Karpas-422 (cell line): ENCODE data around the gene ALG12. TPM values are rescaled to one million over a fixed set of nuclear protein-coding genes. Genes with fewer than 3 reads are reported as not detected.

Experiments
- DNase-seq: peaks from one replicate; pipeline ENCODE4 v3.0.0-alpha.2; 2015
- H2AFZ ChIP-seq: fragments of 200-600 bp; sonication (generic); 2 replicates; pipeline ENCODE4 v1.6.1; 2014; ENCODE audit warnings: antibody characterized with exemption, low read length, mixed read lengths
- H3K27ac ChIP-seq: fragments of 200-600 bp; sonication (generic); 2 replicates; pipeline ENCODE4 v1.5.1; 2014; ENCODE audit warnings: mild to moderate bottlenecking, low read length, moderate library complexity
- H3K27me3 ChIP-seq: fragments of 200-600 bp; sonication (generic); 2 replicates; pipeline ENCODE4 v1.6.1; 2014; ENCODE audit warnings: low read length, mixed read lengths
- H3K36me3 ChIP-seq: fragments of 200-600 bp; sonication (generic); 2 replicates; pipeline ENCODE4 v1.6.1; 2014; ENCODE audit warnings: low read length, mixed read lengths; ENCODE audit not compliant: insufficient read depth
- H3K4me1 ChIP-seq: fragments of 200-600 bp; sonication (generic); 2 replicates; pipeline ENCODE4 v1.6.1; 2014; ENCODE audit warnings: mild to moderate bottlenecking, low read length, mixed read lengths
- H3K4me2 ChIP-seq: fragments of 200-600 bp; sonication (generic); 2 replicates; pipeline ENCODE4 v1.6.1; 2014; ENCODE audit warnings: low read length, low read depth, mild to moderate bottlenecking; ENCODE audit not compliant: poor library complexity, severe bottlenecking
- H3K4me3 ChIP-seq: fragments of 200-600 bp; sonication (generic); 2 replicates; pipeline ENCODE4 v1.5.1; 2014; ENCODE audit warnings: mild to moderate bottlenecking, antibody characterized with exemption, low read length, mixed read lengths
- H3K79me2 ChIP-seq: fragments of 200-600 bp; sonication (generic); 2 replicates; pipeline ENCODE4 v1.6.1; 2014; ENCODE audit warnings: mild to moderate bottlenecking, low read length, mixed read lengths
- H3K9ac ChIP-seq: fragments of 200-600 bp; sonication (generic); 2 replicates; pipeline ENCODE4 v1.6.0; 2014; ENCODE audit warnings: low read length
- H3K9me2 ChIP-seq: fragments of 200-600 bp; sonication (generic), shearing (Covaris generic); replicated peaks from 2 replicates; pipeline ENCODE4 v1.6.0; 2014; ENCODE audit warnings: mild to moderate bottlenecking, low read length, moderate library complexity; ENCODE audit not compliant: insufficient read depth
- H3K9me3 ChIP-seq: fragments of 300-700, 200-600 bp; sonication (generic); 2 replicates; pipeline ENCODE4 v1.6.1; 2014; ENCODE audit warnings: low read length, mixed read lengths
- H4K20me1 ChIP-seq: fragments of 200-600 bp; sonication (generic); 2 replicates; pipeline ENCODE4 v1.6.1; 2014; ENCODE audit warnings: mild to moderate bottlenecking, antibody characterized with exemption, low read length, low read depth; ENCODE audit not compliant: insufficient read depth
- total RNA-seq: library from RNA; depleted of rRNA; stranded (reverse); fragments of >200 nt; shearing (Covaris generic); gene quantifications from 2 replicates; pipeline ENCODE4 v1.2.3, GENCODE V29; 2014; ENCODE audit warnings: low replicate concordance; rRNA removed

ALG12 gene
- 4.7 and 4.8 TPM in 2 replicates for total RNA-seq

GRCh38 chr22:49917974-49918910 is at the start of gene ALG12, which contains the start of gene CRELD2:
Gene ALG12 (minus strand): TSS chr22:49918438. CDS start chr22:49913765, 4,673 bp downstream.
Gene CRELD2 (plus strand): TSS chr22:49918634. CDS start chr22:49918770, 136 bp downstream.
- Histone ChIP-seq H3K4me1 (peaks cover 18% of the 10 kb centered on the region), H3K27me3 (no peaks in the 10 kb centered on the region), H3K79me2 (peaks cover 14% of the 10 kb centered on the region), H3K4me2 (peak within 1 kb of the TSS; percentile 99), H3K9me3 (no peaks in the 10 kb centered on the region), H3K9me2 (no peaks in the 10 kb centered on the region), H3K36me3 (no peaks in the 10 kb centered on the region), H3K9ac (peak within 1 kb of the TSS; percentile 77), H3K4me3 (peak within 1 kb of the TSS; percentile 96), H3K27ac (0 out of 2 replicates have a peak within 1 kb of the TSS, but pooled peaks have one; percentile 21), H2AFZ (peak within 1 kb of the TSS; percentile 82), H4K20me1 (no peaks in the 10 kb centered on the region)
- peak; percentile 98 for DNase-seq

- H3K4me1 ChIP-seq, result peaks cover 31% of the 10 kb centered on the region
- H3K27ac ChIP-seq, result no peak overlapping the region
- no peak for DNase-seq
- H3K79me2 ChIP-seq, result no peaks in the 10 kb centered on the region
- H2AFZ ChIP-seq, result no peak overlapping the region
- no peak overlapping the region for H3K4me2 ChIP-seq
- no peaks in the 10 kb centered on the region for H3K9me2 ChIP-seq
- no peak overlapping the region for H3K4me3 ChIP-seq
- H3K36me3 ChIP-seq, result peaks cover 11% of the 10 kb centered on the region
- no peaks in the 10 kb centered on the region for H3K9me3 ChIP-seq
- peaks cover 49% of the 10 kb centered on the region for H4K20me1 ChIP-seq
- no peak overlapping the region for H3K9ac ChIP-seq
- H3K27me3 ChIP-seq, result no peaks in the 10 kb centered on the region
Observed at GRCh38 chr22:49967706-49968208, 49.5 kb upstream of the ALG12 start.

GRCh38 chr22:49966774-49967705 is 48.8 kb upstream of the ALG12 start:
- Histone ChIP-seq H3K36me3 (peaks cover 15% of the 10 kb centered on the region), H3K4me1 (peaks cover 36% of the 10 kb centered on the region), H3K27me3 (no peaks in the 10 kb centered on the region), H3K4me3 (no peak overlapping the region), H3K9ac (no peak overlapping the region), H3K79me2 (no peaks in the 10 kb centered on the region), H3K9me2 (no peaks in the 10 kb centered on the region), H4K20me1 (peaks cover 54% of the 10 kb centered on the region), H3K27ac (no peak overlapping the region), H2AFZ (no peak overlapping the region), H3K4me2 (no peak overlapping the region), H3K9me3 (no peaks in the 10 kb centered on the region)
- peak; percentile 62 for DNase-seq

- no peak for DNase-seq
- Histone ChIP-seq H3K9ac (no peak overlapping the region), H3K4me2 (no peak overlapping the region), H3K9me2 (no peaks in the 10 kb centered on the region), H3K79me2 (peaks cover 7% of the 10 kb centered on the region), H3K4me1 (peaks cover 36% of the 10 kb centered on the region), H3K36me3 (peaks cover 15% of the 10 kb centered on the region), H4K20me1 (peaks cover 61% of the 10 kb centered on the region), H3K4me3 (no peak overlapping the region), H2AFZ (no peak overlapping the region), H3K27ac (no peak overlapping the region), H3K27me3 (no peaks in the 10 kb centered on the region), H3K9me3 (no peaks in the 10 kb centered on the region)
Observed at GRCh38 chr22:49966041-49966773, 48.0 kb upstream of the ALG12 start.

GRCh38 chr22:49965091-49966040 is 47.1 kb upstream of the ALG12 start:
- H3K27ac ChIP-seq, result no peak overlapping the region
- peaks cover 15% of the 10 kb centered on the region for H3K36me3 ChIP-seq
- H3K79me2 ChIP-seq, result peaks cover 7% of the 10 kb centered on the region
- peaks cover 27% of the 10 kb centered on the region for H3K4me1 ChIP-seq
- H3K9me3 ChIP-seq, result no peaks in the 10 kb centered on the region
- H2AFZ ChIP-seq, result no peak overlapping the region
- H4K20me1 ChIP-seq, result peaks cover 61% of the 10 kb centered on the region
- H3K4me3 ChIP-seq, result no peak overlapping the region
- H3K4me2 ChIP-seq, result no peak overlapping the region
- no peaks in the 10 kb centered on the region for H3K9me2 ChIP-seq
- H3K27me3 ChIP-seq, result no peaks in the 10 kb centered on the region
- DNase-seq, result no peak
- no peak overlapping the region for H3K9ac ChIP-seq

- Histone ChIP-seq H3K27me3 (no peaks in the 10 kb centered on the region), H3K9me3 (no peaks in the 10 kb centered on the region), H4K20me1 (peaks cover 61% of the 10 kb centered on the region), H3K4me3 (no peak overlapping the region), H3K9ac (no peak overlapping the region), H3K4me2 (no peak overlapping the region), H3K79me2 (peaks cover 7% of the 10 kb centered on the region), H3K9me2 (no peaks in the 10 kb centered on the region), H3K27ac (no peak overlapping the region), H3K4me1 (peaks cover 33% of the 10 kb centered on the region), H2AFZ (no peak overlapping the region), H3K36me3 (peaks cover 15% of the 10 kb centered on the region)
- DNase-seq, result no peak
Observed at GRCh38 chr22:49964136-49965090, 46.2 kb upstream of the ALG12 start.
